IMR-90 (cell line): ENCODE results near the gene CNST. TPM values are rescaled to one million over a fixed set of nuclear protein-coding genes. Genes with fewer than 3 reads are reported as not detected.

Experiments
- ATAC-seq: fragments of 200-7000 bp; cut with Tn5 transposase; 2 replicates; pipeline ENCODE4 v1.9.1; 2020; ENCODE audit warnings: low read depth, mild to moderate bottlenecking, moderate library complexity
- BruUV-seq: library from RNA; stranded (reverse); fragments of 400-500 nt; replicated peaks from 2 replicates; lab custom pipeline; 2021; lab: Mats Ljungman, UMichigan
- CTCF ChIA-PET: fragments of 300-600 bp; formaldehyde crosslinking; extraction: SDS; loops from one replicate; lab custom pipeline; 2021; ENCODE audit warnings: antibody characterized with exemption; lab: Yijun Ruan, JAX
- POLR2A ChIA-PET: fragments of 300-600 bp; sonication (Branson Sonifier 250); formaldehyde crosslinking; loops from one replicate; lab custom pipeline; 2022; ENCODE audit warnings: antibody characterized with exemption; ENCODE audit not compliant: unreplicated experiment; lab: Charles Lee
- DNase-seq: peaks from one replicate; pipeline ENCODE4 v3.0.0; 2013
- H2AFZ ChIP-seq: replicated peaks from 2 replicates; pipeline ENCODE3; 2013; ENCODE audit warnings: low read length, mild to moderate bottlenecking; ENCODE audit not compliant: poor library complexity
- H2AK5ac ChIP-seq: 2 replicates; pipeline ENCODE4 v1.6.1; 2013; ENCODE audit warnings: low read depth, low read length, inconsistent platforms
- H2AK9ac ChIP-seq: replicated peaks from 2 replicates; pipeline ENCODE3; 2013; ENCODE audit warnings: mild to moderate bottlenecking, low read depth, low read length, moderate library complexity; ENCODE audit not compliant: poor library complexity
- H2BK120ac ChIP-seq: 2 replicates; pipeline ENCODE4 v1.6.1; 2013; ENCODE audit warnings: low read depth, low read length, inconsistent platforms
- H2BK15ac ChIP-seq: 3 replicates; pipeline ENCODE4 v1.6.1; 2013; ENCODE audit warnings: low read depth, low read length, inconsistent platforms
- H2BK20ac ChIP-seq: 2 replicates; pipeline ENCODE4 v1.6.1; 2013; ENCODE audit warnings: low read depth, mild to moderate bottlenecking, inconsistent platforms, low read length, moderate library complexity
- H2BK5ac ChIP-seq: 2 replicates; pipeline ENCODE4 v1.6.1; 2013; ENCODE audit warnings: mild to moderate bottlenecking, low read depth, low read length, inconsistent platforms; ENCODE audit not compliant: poor library complexity, severe bottlenecking
- H3K14ac ChIP-seq: replicated peaks from 2 replicates; pipeline ENCODE4 v1.6.1; 2013; ENCODE audit warnings: low read depth, low read length, inconsistent platforms
- H3K18ac ChIP-seq: 2 replicates; pipeline ENCODE4 v1.6.1; 2013; ENCODE audit warnings: low read depth, low read length, control low read depth
- H3K23ac ChIP-seq: 2 replicates; pipeline ENCODE4 v1.6.1; 2013; ENCODE audit warnings: low read depth, low read length, inconsistent platforms
- H3K27ac ChIP-seq: 2 replicates; pipeline ENCODE4 v1.5.1; 2013; ENCODE audit warnings: mild to moderate bottlenecking, control low read depth, low read length; ENCODE audit not compliant: insufficient read depth
- H3K27me3 ChIP-seq: 2 replicates; pipeline ENCODE4 v1.6.1; 2013; ENCODE audit warnings: low read length; ENCODE audit not compliant: control insufficient read depth, insufficient read depth
- H3K36me3 ChIP-seq: 2 replicates; pipeline ENCODE4 v1.6.1; 2013; ENCODE audit warnings: low read length, mixed read lengths; ENCODE audit not compliant: control insufficient read depth, insufficient read depth
- H3K4ac ChIP-seq: 2 replicates; pipeline ENCODE4 v1.6.1; 2013; ENCODE audit warnings: low read depth, low read length, inconsistent platforms
- H3K4me1 ChIP-seq: 2 replicates; pipeline ENCODE4 v1.6.1; 2013; ENCODE audit warnings: low read length, mixed read lengths; ENCODE audit not compliant: control insufficient read depth, insufficient read depth
- H3K4me2 ChIP-seq: 2 replicates; pipeline ENCODE4 v1.6.1; 2013; ENCODE audit warnings: low read depth, mild to moderate bottlenecking, control low read depth, low read length, moderate library complexity
- H3K4me3 ChIP-seq: 2 replicates; pipeline ENCODE4 v1.5.1; 2013; ENCODE audit warnings: low read depth, mild to moderate bottlenecking, control low read depth, low read length, moderate library complexity; ENCODE audit not compliant: insufficient read depth
- H3K56ac ChIP-seq: 2 replicates; pipeline ENCODE4 v1.6.1; 2013; ENCODE audit warnings: low read length, inconsistent platforms; ENCODE audit not compliant: insufficient read depth; ENCODE audit errors: extremely low read depth
- H3K79me1 ChIP-seq, 2 experiments: 2 replicates each; pipeline ENCODE4 v1.6.1; 2013; ENCODE audit warnings: low read length in 2 of 2, inconsistent platforms in 1 of 2, low read depth in 1 of 2
- H3K9ac ChIP-seq: 2 replicates; pipeline ENCODE4 v1.6.1; 2013; ENCODE audit warnings: low read depth, low read length, control low read depth
- H3K9me1 ChIP-seq: 2 replicates; pipeline ENCODE4 v1.6.1; 2013; ENCODE audit warnings: low read length, inconsistent platforms; ENCODE audit not compliant: insufficient read depth
- H3K9me3 ChIP-seq: 2 replicates; pipeline ENCODE4 v1.6.1; 2013; ENCODE audit warnings: low read length; ENCODE audit not compliant: control insufficient read depth, insufficient read depth
- H4K20me1 ChIP-seq: 2 replicates; pipeline ENCODE4 v1.6.1; 2013; ENCODE audit warnings: low read length, inconsistent platforms; ENCODE audit not compliant: insufficient read depth
- H4K5ac ChIP-seq: 2 replicates; pipeline ENCODE4 v1.6.1; 2013; ENCODE audit warnings: mild to moderate bottlenecking, low read depth, low read length, control low read depth
- H4K8ac ChIP-seq, 2 experiments: 2 replicates each; pipeline ENCODE4 v1.6.1; 2013; ENCODE audit warnings: low read depth in 2 of 2, low read length in 2 of 2, control low read depth in 1 of 2, inconsistent platforms in 1 of 2
- H4K91ac ChIP-seq: 2 replicates; pipeline ENCODE4 v1.6.1; 2013; ENCODE audit warnings: low read depth, low read length, inconsistent platforms; ENCODE audit not compliant: insufficient read depth
- ELK1 ChIP-seq: fragments of 150-350 bp; IDR thresholded peaks from 2 replicates; pipeline ENCODE4 v1.6.1; 2016; ENCODE audit warnings: low read depth, mild to moderate bottlenecking, low read length, moderate library complexity, borderline replicate concordance
- USF2 ChIP-seq: fragments of 150-350 bp; IDR thresholded peaks from 2 replicates; pipeline ENCODE4 v1.6.1; 2017; ENCODE audit warnings: mild to moderate bottlenecking, antibody characterized with exemption, low read length, low read depth
- WGBS, 2 experiments: methylation state at CpG; one replicate each; pipeline versions ENCODE4 v1.1.5 to v1.1.7; 2013; ENCODE audit warnings: missing lambda C conversion rate in 2 of 2; ENCODE audit not compliant: insufficient read length in 1 of 2; ENCODE audit errors: extremely low coverage in 2 of 2; 5-methylcytosine and 5-hydroxymethylcytosine counted together
- dilution Hi-C: fragments of 300-500 bp; cut with HindIII; formaldehyde crosslinking; loops from one replicate; pipeline ENCODE4 v1.14.3; 2018; ENCODE audit warnings: low sequenced_read_pairs; ENCODE audit not compliant: unreplicated experiment
- in situ Hi-C: fragments of 300-500 bp; cut with MboI; formaldehyde crosslinking; loops from 3 replicates; pipeline ENCODE4 v1.14.3; 2019; ENCODE audit warnings: low sequenced_read_pairs, inconsistent platforms, mixed read lengths
- intact Hi-C: fragments of 100-400 bp; cut with micrococcal nuclease; formaldehyde crosslinking; loops from 2 replicates; pipeline ENCODE4 v1.10.0; 2022
- polyA plus RNA-seq, 3 experiments: library from polyadenylated mRNA; depleted of rRNA; stranded (reverse); fragments of >200 nt; gene quantifications; 2 replicates each; pipeline ENCODE4 v1.2.3, GENCODE V29; 2012; ENCODE audit warnings: low replicate concordance in 1 of 3
- total RNA-seq: library from RNA; depleted of rRNA; stranded (reverse); fragments of >200 nt; gene quantifications from 2 replicates; pipeline ENCODE4 v1.2.3, GENCODE V29; 2012

CNST gene
- total and polyA plus RNA-seq, 2 of the 4 experiments (the other 2 are of a cell fraction) = 15.4 to 25.5 TPM

- Histone ChIP-seq H4K5ac (peak overlapping the region; percentile 33; the same call in 1 of the 2 replicates), H2AK9ac (peak overlapping the region; percentile 71), H3K27ac (peak overlapping the region; percentile 14; the same call in 1 of the 2 replicates), H2BK5ac (peak overlapping the region; percentile 53), H3K9ac (peak overlapping the region; percentile 20; the same call in 1 of the 2 replicates), H4K8ac (peak overlapping the region; percentile 17 to 84; a peak in 3 of 4 replicates), H3K4me3 (peak overlapping the region; percentile 15; the same call in 1 of the 2 replicates), H3K4ac (peak overlapping the region; percentile 74), H3K18ac (peak overlapping the region; percentile 11; the same call in 1 of the 2 replicates), H3K4me2 (peak overlapping the region; percentile 69), H3K27me3 (no peaks in the 10 kb centered on the region), H3K36me3 (no peaks in the 10 kb centered on the region), H3K4me1 (no peaks in the 10 kb centered on the region), H2AFZ (peak overlapping the region; percentile 98), H2BK15ac (no peak overlapping the region; the same call in 2 of the 3 replicates), H2BK120ac (peak overlapping the region; percentile 68), H3K56ac (peak overlapping the region; percentile 8; the same call in 1 of the 2 replicates), H3K9me3 (0 out of 2 replicates have a peak, but pooled peaks cover 3% of the 10 kb centered on the region), H3K79me1 (no peaks in the 10 kb centered on the region), H3K14ac (peak overlapping the region; percentile 67), H3K9me1 (0 out of 2 replicates have a peak, but pooled peaks cover 5% of the 10 kb centered on the region), H2AK5ac (peak overlapping the region; percentile 76; the same call in 1 of the 2 replicates), H4K20me1 (no peaks in the 10 kb centered on the region), H3K23ac (no peak overlapping the region), H2BK20ac (peak overlapping the region; percentile 48), H4K91ac (peak overlapping the region; percentile 67; the same call in 1 of the 2 replicates)
- ChIA-PET POLR2A (no interaction called here), CTCF (interaction anchor here (1.9 kb wide), 1 partner anchor 201 kb away, joined by 4 read pairs; no protein-coding TSS in a partner anchor)
- WGBS, 2 experiments = 100% methylated on average over 1 of the region's 8 CpGs; no CpG with 5 or more reads in 1 of the 2 experiments
- dilution Hi-C loops = no loop called here
- intact Hi-C loops = loop anchor here (1.0 kb wide), 2 partner anchors 132 to 201 kb away; partner anchors contain the start of genes CNST and TFB2M
- in situ Hi-C loops = loop anchor here (25.0 kb wide), 1 partner anchor 1536 kb away; the partner anchor contains the start of gene KIF26B
- TF ChIP-seq USF2 (no peak), ELK1 (no peak)
- ATAC-seq = no peak
- DNase-seq = no peak
- no TSS peak for BruUV-seq
Observed at GRCh38 chr1:246698466-246699094, 132.3 kb downstream of the CNST start.
